Measurements from ENCODE around the gene LRRC61.

DNA sequence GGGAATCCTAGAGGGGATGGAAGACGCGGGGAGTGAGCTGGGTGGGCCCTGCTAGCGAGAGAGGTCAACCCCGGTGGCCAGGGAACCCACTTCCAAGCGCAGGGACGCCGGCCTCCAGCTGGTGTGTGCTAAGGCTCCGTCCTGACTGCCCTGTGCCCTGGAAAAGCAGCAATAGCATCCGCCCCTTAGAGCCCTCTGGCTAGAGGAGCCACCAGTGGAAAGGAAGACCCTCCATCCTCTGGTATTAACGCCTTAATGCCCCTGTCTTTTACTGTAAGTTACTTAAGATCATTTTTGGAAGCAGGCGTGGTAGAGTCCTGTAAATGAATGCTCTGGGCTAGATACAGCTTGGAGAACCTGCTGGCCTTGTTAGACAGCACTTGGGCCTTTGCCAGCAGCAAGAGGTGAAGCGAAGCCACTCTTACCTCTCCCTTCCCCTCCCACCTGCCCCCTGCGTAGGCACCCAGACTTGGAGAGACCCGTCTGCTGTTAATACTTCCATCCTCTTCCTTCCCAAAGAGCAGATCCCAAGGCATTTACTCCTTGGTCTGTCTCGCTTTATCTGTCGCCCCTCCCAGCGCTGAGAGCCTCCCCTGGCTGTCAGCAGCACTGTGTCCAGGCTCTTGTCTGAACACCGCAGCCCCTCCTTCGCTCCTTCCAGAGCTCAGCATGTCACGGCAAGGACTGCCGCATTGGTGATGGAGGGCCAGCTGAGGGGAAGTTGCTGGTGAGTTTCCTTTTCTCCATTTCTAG is 50.1 kb downstream of the LRRC61 start:
- TF ChIP-seq EZH2 (IDR thresholded peaks at IDR 0.05; ENCODE audit: low read depth, unreplicated experiment) (no peak), EZH2phosphoT487 (IDR thresholded peaks at IDR 0.05; ENCODE audit: unreplicated experiment) (no peak), CREB1 (CRISPR knock-in tag; IDR thresholded peaks at IDR 0.05; ENCODE audit: low read depth) (no peak), POLR2AphosphoS5 (IDR thresholded peaks at IDR 0.05; ENCODE audit: low read depth) (no peak), JUNB (IDR thresholded peaks at IDR 0.05; ENCODE audit: unreplicated experiment) (no peak)
- TF ChIP-seq, protein P1, sequence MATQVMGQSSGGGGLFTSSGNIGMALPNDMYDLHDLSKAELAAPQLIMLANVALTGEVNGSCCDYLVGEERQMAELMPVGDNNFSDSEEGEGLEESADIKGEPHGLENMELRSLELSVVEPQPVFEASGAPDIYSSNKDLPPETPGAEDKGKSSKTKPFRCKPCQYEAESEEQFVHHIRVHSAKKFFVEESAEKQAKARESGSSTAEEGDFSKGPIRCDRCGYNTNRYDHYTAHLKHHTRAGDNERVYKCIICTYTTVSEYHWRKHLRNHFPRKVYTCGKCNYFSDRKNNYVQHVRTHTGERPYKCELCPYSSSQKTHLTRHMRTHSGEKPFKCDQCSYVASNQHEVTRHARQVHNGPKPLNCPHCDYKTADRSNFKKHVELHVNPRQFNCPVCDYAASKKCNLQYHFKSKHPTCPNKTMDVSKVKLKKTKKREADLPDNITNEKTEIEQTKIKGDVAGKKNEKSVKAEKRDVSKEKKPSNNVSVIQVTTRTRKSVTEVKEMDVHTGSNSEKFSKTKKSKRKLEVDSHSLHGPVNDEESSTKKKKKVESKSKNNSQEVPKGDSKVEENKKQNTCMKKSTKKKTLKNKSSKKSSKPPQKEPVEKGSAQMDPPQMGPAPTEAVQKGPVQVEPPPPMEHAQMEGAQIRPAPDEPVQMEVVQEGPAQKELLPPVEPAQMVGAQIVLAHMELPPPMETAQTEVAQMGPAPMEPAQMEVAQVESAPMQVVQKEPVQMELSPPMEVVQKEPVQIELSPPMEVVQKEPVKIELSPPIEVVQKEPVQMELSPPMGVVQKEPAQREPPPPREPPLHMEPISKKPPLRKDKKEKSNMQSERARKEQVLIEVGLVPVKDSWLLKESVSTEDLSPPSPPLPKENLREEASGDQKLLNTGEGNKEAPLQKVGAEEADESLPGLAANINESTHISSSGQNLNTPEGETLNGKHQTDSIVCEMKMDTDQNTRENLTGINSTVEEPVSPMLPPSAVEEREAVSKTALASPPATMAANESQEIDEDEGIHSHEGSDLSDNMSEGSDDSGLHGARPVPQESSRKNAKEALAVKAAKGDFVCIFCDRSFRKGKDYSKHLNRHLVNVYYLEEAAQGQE (IDR thresholded peaks at IDR 0.05; ENCODE audit: unreplicated experiment) = no peak
- TF ChIP-seq, protein P2, sequence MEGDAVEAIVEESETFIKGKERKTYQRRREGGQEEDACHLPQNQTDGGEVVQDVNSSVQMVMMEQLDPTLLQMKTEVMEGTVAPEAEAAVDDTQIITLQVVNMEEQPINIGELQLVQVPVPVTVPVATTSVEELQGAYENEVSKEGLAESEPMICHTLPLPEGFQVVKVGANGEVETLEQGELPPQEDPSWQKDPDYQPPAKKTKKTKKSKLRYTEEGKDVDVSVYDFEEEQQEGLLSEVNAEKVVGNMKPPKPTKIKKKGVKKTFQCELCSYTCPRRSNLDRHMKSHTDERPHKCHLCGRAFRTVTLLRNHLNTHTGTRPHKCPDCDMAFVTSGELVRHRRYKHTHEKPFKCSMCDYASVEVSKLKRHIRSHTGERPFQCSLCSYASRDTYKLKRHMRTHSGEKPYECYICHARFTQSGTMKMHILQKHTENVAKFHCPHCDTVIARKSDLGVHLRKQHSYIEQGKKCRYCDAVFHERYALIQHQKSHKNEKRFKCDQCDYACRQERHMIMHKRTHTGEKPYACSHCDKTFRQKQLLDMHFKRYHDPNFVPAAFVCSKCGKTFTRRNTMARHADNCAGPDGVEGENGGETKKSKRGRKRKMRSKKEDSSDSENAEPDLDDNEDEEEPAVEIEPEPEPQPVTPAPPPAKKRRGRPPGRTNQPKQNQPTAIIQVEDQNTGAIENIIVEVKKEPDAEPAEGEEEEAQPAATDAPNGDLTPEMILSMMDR (conservative IDR thresholded peaks at IDR 0.05; ENCODE audit: low read depth in 2 of 2) = no peak
